ENCODE data around the gene DMD. TPM values are rescaled to one million over a fixed set of nuclear protein-coding genes. Genes with fewer than 3 reads are reported as not detected.

Gene DMD
- 1 to 10 TPM; 2.8 to 3.4 TPM for total RNA-seq

- ATAC-seq, result no peak
- H3K9me3 Mint-ChIP-seq, result peaks cover 4% of the 10 kb centered on the region
- H3K36me3 Mint-ChIP-seq, result no peaks in the 10 kb centered on the region
- H3K4me1 Mint-ChIP-seq (ENCODE audit: low read depth in 2 of 2), result no peaks in the 10 kb centered on the region
- DNase-seq (ENCODE audit: low spot score), result no peak
- H3K4me3 Mint-ChIP-seq, result no peak within 1 kb of the TSS
- H3K27ac Mint-ChIP-seq, result no peak within 1 kb of the TSS
- no peaks in the 10 kb centered on the region for H3K27me3 Mint-ChIP-seq
These were observed at the start of gene DMD for GRCh38 chrX:33211356-33212260. Gene DMD, minus strand, starts transcription at chrX:33211549. Its CDS starts 237 bp downstream, at chrX:33211312.

GRCh38 chrX:33252306-33252825, 41.0 kb upstream of the DMD start:
- Mint-ChIP-seq H3K9me3 (no peaks in the 10 kb centered on the region), H3K27me3 (no peaks in the 10 kb centered on the region), H3K36me3 (no peaks in the 10 kb centered on the region), H3K27ac (no peak overlapping the region), H3K4me1 (ENCODE audit: low read depth in 2 of 2) (no peaks in the 10 kb centered on the region), H3K4me3 (no peak overlapping the region)
- ATAC-seq (no peak), DNase-seq (ENCODE audit: low spot score) (no peak)

- no peak for ATAC-seq
- H3K27ac Mint-ChIP-seq, result no peak overlapping the region
- H3K4me3 Mint-ChIP-seq, result no peak overlapping the region
These were observed 7.5 kb upstream of the DMD start for GRCh38 chrX:33218819-33219218.

GRCh38 chrX:33210156-33210555, 1.2 kb downstream of the DMD start:
- no peak for ATAC-seq
- no peak for DNase-seq (ENCODE audit: low spot score)
- peaks cover 0 to 3% of the 10 kb centered on the region in 2 donors for H3K27me3 Mint-ChIP-seq
- H3K27ac Mint-ChIP-seq, result no peak overlapping the region
- H3K36me3 Mint-ChIP-seq, result no peaks in the 10 kb centered on the region
- no peak overlapping the region for H3K4me3 Mint-ChIP-seq
- H3K4me1 Mint-ChIP-seq (ENCODE audit: low read depth in 2 of 2), result no peaks in the 10 kb centered on the region
- H3K9me3 Mint-ChIP-seq, result peaks cover 4% of the 10 kb centered on the region

More at GRCh38 chrX:33218819-33219218, 7.5 kb upstream of the DMD start:
- Mint-ChIP-seq H3K9me3 (peaks cover 15% of the 10 kb centered on the region), H3K36me3 (no peaks in the 10 kb centered on the region), H3K4me1 (ENCODE audit: low read depth in 2 of 2) (no peaks in the 10 kb centered on the region), H3K27me3 (peaks cover 0 to 4% of the 10 kb centered on the region in 2 donors)
- no peak for DNase-seq (ENCODE audit: low spot score)

GRCh38 chrX:33207056-33207455, 4.3 kb downstream of the DMD start:
- no peak overlapping the region for H3K4me3 Mint-ChIP-seq
- ATAC-seq (no peak), DNase-seq (ENCODE audit: low spot score) (no peak)
- H3K4me1 Mint-ChIP-seq (ENCODE audit: low read depth in 2 of 2), result no peaks in the 10 kb centered on the region
- H3K9me3 Mint-ChIP-seq, result peaks cover 12% of the 10 kb centered on the region
- no peaks in the 10 kb centered on the region for H3K36me3 Mint-ChIP-seq
- no peak overlapping the region for H3K27ac Mint-ChIP-seq
- peaks cover 0 to 5% of the 10 kb centered on the region in 2 donors for H3K27me3 Mint-ChIP-seq

GRCh38 chrX:33205321-33205720, 6.0 kb downstream of the DMD start:
- ATAC-seq (no peak), DNase-seq (ENCODE audit: low spot score) (no peak)
- Mint-ChIP-seq H3K4me3 (no peak overlapping the region), H3K27me3 (peaks cover 0 to 5% of the 10 kb centered on the region in 2 donors), H3K36me3 (no peaks in the 10 kb centered on the region), H3K27ac (no peak overlapping the region), H3K9me3 (peaks cover 12% of the 10 kb centered on the region), H3K4me1 (ENCODE audit: low read depth in 2 of 2) (no peaks in the 10 kb centered on the region)

- Mint-ChIP-seq H3K36me3 (no peaks in the 10 kb centered on the region), H3K4me1 (ENCODE audit: low read depth in 2 of 2) (no peaks in the 10 kb centered on the region), H3K4me3 (no peak overlapping the region), H3K9me3 (peaks cover 12% of the 10 kb centered on the region), H3K27me3 (peaks cover 0 to 5% of the 10 kb centered on the region in 2 donors), H3K27ac (no peak overlapping the region)
- DNase-seq (ENCODE audit: low spot score) (no peak), ATAC-seq (no peak)
These were observed 6.5 kb downstream of the DMD start for GRCh38 chrX:33204889-33205288.

- no peak for DNase-seq (ENCODE audit: low spot score)
- H3K36me3 Mint-ChIP-seq, result peaks cover 5% of the 10 kb centered on the region
- no peak overlapping the region for H3K27ac Mint-ChIP-seq
- ATAC-seq, result no peak
- H3K4me3 Mint-ChIP-seq, result no peak overlapping the region
- H3K4me1 Mint-ChIP-seq (ENCODE audit: low read depth in 2 of 2), result no peaks in the 10 kb centered on the region
- peaks cover 14% of the 10 kb centered on the region for H3K9me3 Mint-ChIP-seq
- no peaks in the 10 kb centered on the region for H3K27me3 Mint-ChIP-seq
These were observed 12.6 kb downstream of the DMD start for GRCh38 chrX:33198561-33199279.

- no peak for ATAC-seq
- Mint-ChIP-seq H3K4me1 (ENCODE audit: low read depth in 2 of 2) (no peaks in the 10 kb centered on the region), H3K27ac (no peak overlapping the region), H3K9me3 (peaks cover 9% of the 10 kb centered on the region), H3K4me3 (no peak overlapping the region), H3K36me3 (peaks cover 5% of the 10 kb centered on the region), H3K27me3 (no peaks in the 10 kb centered on the region)
- DNase-seq (ENCODE audit: low spot score), result no peak
These were observed 15.7 kb downstream of the DMD start for GRCh38 chrX:33195698-33196097.

GRCh38 chrX:33194876-33195433, 16.4 kb downstream of the DMD start:
- H3K36me3 Mint-ChIP-seq, result peaks cover 5% of the 10 kb centered on the region
- DNase-seq (ENCODE audit: low spot score), result no peak

GRCh38 chrX:33194289-33194688, 17.1 kb downstream of the DMD start:
- Mint-ChIP-seq H3K27me3 (no peaks in the 10 kb centered on the region), H3K4me1 (ENCODE audit: low read depth in 2 of 2) (no peaks in the 10 kb centered on the region), H3K4me3 (no peak overlapping the region), H3K27ac (no peak overlapping the region), H3K9me3 (peaks cover 7% of the 10 kb centered on the region), H3K36me3 (peaks cover 5% of the 10 kb centered on the region)
- ATAC-seq (no peak), DNase-seq (ENCODE audit: low spot score) (no peak)

More at GRCh38 chrX:33194876-33195433, 16.4 kb downstream of the DMD start:
- H3K9me3 Mint-ChIP-seq, result peaks cover 9% of the 10 kb centered on the region
- no peak for ATAC-seq
- H3K4me1 Mint-ChIP-seq (ENCODE audit: low read depth in 2 of 2), result no peaks in the 10 kb centered on the region
- no peak overlapping the region for H3K4me3 Mint-ChIP-seq
- no peak overlapping the region for H3K27ac Mint-ChIP-seq
- H3K27me3 Mint-ChIP-seq, result no peaks in the 10 kb centered on the region

GRCh38 chrX:33190016-33190415, 21.3 kb downstream of the DMD start:
- peaks cover 7% of the 10 kb centered on the region for H3K9me3 Mint-ChIP-seq
- no peak for DNase-seq (ENCODE audit: low spot score)

GRCh38 chrX:33188881-33189280, 22.5 kb downstream of the DMD start:
- H3K9me3 Mint-ChIP-seq, result peaks cover 7% of the 10 kb centered on the region
- no peaks in the 10 kb centered on the region for H3K27me3 Mint-ChIP-seq
- H3K4me1 Mint-ChIP-seq (ENCODE audit: low read depth in 2 of 2), result no peaks in the 10 kb centered on the region
- DNase-seq (ENCODE audit: low spot score) (no peak), ATAC-seq (no peak)
- H3K27ac Mint-ChIP-seq, result no peak overlapping the region
- no peaks in the 10 kb centered on the region for H3K36me3 Mint-ChIP-seq
- no peak overlapping the region for H3K4me3 Mint-ChIP-seq

More at GRCh38 chrX:33190016-33190415, 21.3 kb downstream of the DMD start:
- Mint-ChIP-seq H3K36me3 (no peaks in the 10 kb centered on the region), H3K4me1 (ENCODE audit: low read depth in 2 of 2) (no peaks in the 10 kb centered on the region), H3K4me3 (no peak overlapping the region), H3K27me3 (no peaks in the 10 kb centered on the region), H3K27ac (no peak overlapping the region)
- ATAC-seq, result no peak

- Mint-ChIP-seq H3K9me3 (peaks cover 7% of the 10 kb centered on the region), H3K4me3 (no peak overlapping the region), H3K27ac (no peak overlapping the region), H3K36me3 (no peaks in the 10 kb centered on the region), H3K4me1 (ENCODE audit: low read depth in 2 of 2) (no peaks in the 10 kb centered on the region), H3K27me3 (no peaks in the 10 kb centered on the region)
- no peak for DNase-seq (ENCODE audit: low spot score)
- no peak for ATAC-seq
These were observed 23.1 kb downstream of the DMD start for GRCh38 chrX:33188286-33188685.
